Ovary (tissue), 9 donors: ENCODE measurements around the gene ALDOC. TPM values are rescaled to one million over a fixed set of nuclear protein-coding genes. Genes with fewer than 3 reads are reported as not detected.

ENCODE experiments used
- DNase-seq, 5 donors: peaks; one replicate each; pipeline ENCODE4 v3.0.0-alpha.2; 2019 to 2020
- H3K27ac ChIP-seq, 2 donors: fragments of 200-600 bp; one replicate each; pipeline versions ENCODE4 v1.5.1 to v1.8.0; 2019 to 2022
- H3K27me3 ChIP-seq: fragments of 200-600 bp; one replicate; pipeline ENCODE4 v1.8.0; 2022
- H3K36me3 ChIP-seq: fragments of 200-600 bp; sonication (generic); one replicate; pipeline ENCODE4 v1.5.1; 2019
- H3K4me1 ChIP-seq: one replicate; pipeline ENCODE4 v1.8.1; 2013; ENCODE audit warnings: mild to moderate bottlenecking, moderate library complexity; ENCODE audit not compliant: insufficient read depth
- H3K4me3 ChIP-seq: fragments of 200-600 bp; sonication (generic); one replicate; pipeline ENCODE4 v1.5.1; 2017
- H3K9me3 ChIP-seq, 2 donors: fragments of 200-600 bp in 1 of 2; sonication (generic) in 1 of 2; one replicate each; pipeline versions ENCODE4 v1.5.1 to v1.8.1; 2013 to 2019; ENCODE audit warnings: mild to moderate bottlenecking in 1 of 2, moderate library complexity in 1 of 2
- EP300 ChIP-seq: sonication (generic); formaldehyde crosslinking; IDR thresholded peaks from one replicate; pipeline ENCODE4 v1.6.1; 2017; ENCODE audit warnings: antibody characterized with exemption
- POLR2A ChIP-seq: fragments of 450-650 bp; IDR thresholded peaks from one replicate; pipeline ENCODE4 v1.6.1; 2017; ENCODE audit warnings: antibody characterized with exemption, mild to moderate bottlenecking, moderate library complexity
- WGBS, 3 donors: extraction: QIAGEN DNeasy Blood & Tissue Kit in 1 of 3; methylation state at CpG; one replicate each; pipeline versions ENCODE4 v1.1.5 to v1.1.7; 2013 to 2017; 5-methylcytosine and 5-hydroxymethylcytosine counted together
- intact Hi-C, 4 donors: fragments of 100-400 bp; cut with DNase I; formaldehyde crosslinking; loops; one replicate each; pipeline versions ENCODE4 v1.11.0 to v1.15.1; 2022 to 2023
- polyA plus RNA-seq, 2 donors: library from polyadenylated mRNA; stranded (reverse); fragments of 200-250 nt in 1 of 2; fragments of 350-450 nt in 1 of 2; fragmentation: Illumina TruSeq in 1 of 2; extraction: RNeasy Lipid Tissue Mini Kit (QIAGEN cat#74804) in 1 of 2; gene quantifications; one replicate each; pipeline ENCODE4 v1.2.3, GENCODE V29; 2013 to 2014
- total RNA-seq, 7 donors: library from RNA; depleted of rRNA in 2 of 7; stranded (reverse); fragments of >200 nt in 2 of 7; fragmentation: NEBNext Ultra II Directional in 3 of 7; extraction: Animal tissue kit (Norgen Biotek cat#: 25700) in 3 of 7; gene quantifications; one replicate each; pipeline versions ENCODE4 v1.1.0 to v1.2.4, GENCODE V29; 2016 to 2023
- TF ChIP-seq, protein P1 (sequence below), 3 donors: fragments of 450-650 bp in 2 of 3; fragments of 200-600 bp in 1 of 3; IDR thresholded peaks; one replicate each; pipeline versions ENCODE4 v1.5.1 to v1.8.0; 2016 to 2022; ENCODE audit warnings: antibody characterized with exemption in 3 of 3, mild to moderate bottlenecking in 1 of 3
- donor health status: DM: no; HTN: no; CAD: no; lungs with moderate emphysema.
- donor health status: DM: no; HTN: no; CAD: no.
- donor health status: Bipolar disorder and iron deficiency.
- donor health status: DM: yes; HTN: yes; CAD: no.
- donor health status: DM: no; HTN: no; CAD: no.
- donor health status: DM: yes; HTN: yes; CAD: no.

Gene ALDOC
- total and polyA plus RNA-seq, 9 donors: 17.1 to 71.5 (median 28.4) TPM

DNA sequence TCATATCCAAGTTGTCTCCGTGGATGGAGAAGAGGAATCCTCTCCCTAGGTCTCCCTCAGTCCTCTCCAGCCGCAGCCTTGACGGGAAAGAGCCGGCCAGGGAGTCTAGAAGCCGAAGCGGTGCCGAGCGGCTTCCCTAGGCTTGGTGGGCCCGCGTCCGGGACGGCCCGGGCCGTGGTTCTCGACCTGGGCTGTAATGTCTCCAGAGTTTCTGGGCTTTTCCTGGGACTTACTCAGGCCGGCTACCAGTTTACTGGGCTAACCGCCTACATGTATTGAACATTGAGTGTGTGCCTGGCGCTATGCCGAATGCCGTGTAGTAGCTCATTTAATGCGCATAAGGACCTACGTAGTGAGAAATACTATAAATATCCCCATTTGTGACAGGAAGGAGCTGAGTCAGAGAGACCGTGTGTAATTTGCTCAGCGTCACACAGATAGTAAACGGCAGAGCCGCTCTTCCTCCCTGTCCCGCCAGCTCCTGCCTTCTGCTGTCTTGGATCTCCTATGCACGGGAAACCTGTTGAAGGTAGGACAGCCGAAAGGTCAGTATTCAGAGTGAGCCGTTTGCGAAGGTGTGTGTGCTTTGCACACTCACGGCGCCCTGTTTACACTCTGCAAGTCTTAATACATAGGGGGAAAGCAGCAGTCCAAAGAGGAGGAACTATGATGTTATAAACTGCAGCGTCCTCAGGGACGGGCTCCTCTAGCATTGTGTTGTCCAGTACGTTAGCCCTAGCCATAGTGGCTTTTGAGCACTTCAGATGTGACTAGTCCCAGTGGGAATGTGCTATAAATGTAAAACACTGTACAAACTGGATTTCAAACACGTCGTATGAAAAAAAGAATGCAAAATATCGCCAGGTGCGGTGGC lies 22.9 kb upstream of the ALDOC start:
- intact Hi-C loops: no loop called here

DNA sequence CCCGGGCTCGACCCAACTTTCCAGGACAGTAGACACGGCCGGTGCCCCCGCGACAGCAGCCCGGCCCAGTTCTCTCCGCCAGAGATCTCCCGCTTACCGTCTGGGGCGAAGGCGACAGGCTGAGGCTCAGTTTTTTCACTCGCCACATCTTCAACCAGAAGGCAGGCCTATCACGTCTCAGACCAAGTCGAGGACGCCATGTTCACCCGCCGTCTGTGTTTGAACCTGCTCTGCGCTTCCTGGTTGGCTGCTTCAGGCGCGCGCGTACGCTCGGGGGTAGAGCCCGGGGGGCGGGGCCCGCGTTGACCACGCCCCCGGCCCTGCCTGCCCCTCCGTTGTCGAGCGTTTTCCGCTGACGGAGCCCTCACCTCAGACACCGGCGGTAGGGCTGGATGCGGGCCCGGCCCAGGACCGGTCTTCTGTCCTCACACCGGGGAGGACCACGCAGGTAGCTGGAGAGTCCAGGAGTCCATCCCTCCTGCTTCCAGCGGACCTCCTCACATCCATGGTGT lies 22.2 kb upstream of the ALDOC start, which contains the start of gene SPAG5:
Gene SPAG5 (minus strand): TSS at position 227 of the 512 bp plus-strand sequence. CDS start 79 bp downstream, at position 148.
- TF ChIP-seq, protein P1, sequence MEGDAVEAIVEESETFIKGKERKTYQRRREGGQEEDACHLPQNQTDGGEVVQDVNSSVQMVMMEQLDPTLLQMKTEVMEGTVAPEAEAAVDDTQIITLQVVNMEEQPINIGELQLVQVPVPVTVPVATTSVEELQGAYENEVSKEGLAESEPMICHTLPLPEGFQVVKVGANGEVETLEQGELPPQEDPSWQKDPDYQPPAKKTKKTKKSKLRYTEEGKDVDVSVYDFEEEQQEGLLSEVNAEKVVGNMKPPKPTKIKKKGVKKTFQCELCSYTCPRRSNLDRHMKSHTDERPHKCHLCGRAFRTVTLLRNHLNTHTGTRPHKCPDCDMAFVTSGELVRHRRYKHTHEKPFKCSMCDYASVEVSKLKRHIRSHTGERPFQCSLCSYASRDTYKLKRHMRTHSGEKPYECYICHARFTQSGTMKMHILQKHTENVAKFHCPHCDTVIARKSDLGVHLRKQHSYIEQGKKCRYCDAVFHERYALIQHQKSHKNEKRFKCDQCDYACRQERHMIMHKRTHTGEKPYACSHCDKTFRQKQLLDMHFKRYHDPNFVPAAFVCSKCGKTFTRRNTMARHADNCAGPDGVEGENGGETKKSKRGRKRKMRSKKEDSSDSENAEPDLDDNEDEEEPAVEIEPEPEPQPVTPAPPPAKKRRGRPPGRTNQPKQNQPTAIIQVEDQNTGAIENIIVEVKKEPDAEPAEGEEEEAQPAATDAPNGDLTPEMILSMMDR (IDR thresholded peaks at IDR 0.05): no peak
- TF ChIP-seq EP300 (no peak), POLR2A (peak; percentile 95)
- Histone ChIP-seq H3K36me3 (no peaks in the 10 kb centered on the region), H3K4me1 (peaks cover 2% of the 10 kb centered on the region), H3K27ac (peak within 1 kb of the TSS; percentile 81 to 92), H3K9me3 (no peaks in the 10 kb centered on the region), H3K4me3 (peak within 1 kb of the TSS; percentile 47), H3K27me3 (no peaks in the 10 kb centered on the region)
- 0 to 1% (median 0%) methylated on average over 43 to 44 of the region's 44 CpGs for WGBS, 3 donors
- peak; percentile 90 to 95 (median 94) for DNase-seq
- intact Hi-C loops: no loop called here

More for the DNA sequence above, 22.9 kb upstream of the ALDOC start:
- DNase-seq: peak; percentile 58 to 80 (median 73)
- H3K4me1 ChIP-seq: peaks cover 2% of the 10 kb centered on the region
- H3K27me3 ChIP-seq: no peaks in the 10 kb centered on the region
- H3K4me3 ChIP-seq: peak overlapping the region; percentile 47
- H3K36me3 ChIP-seq: no peaks in the 10 kb centered on the region
- no peaks in the 10 kb centered on the region for H3K9me3 ChIP-seq
- H3K27ac ChIP-seq: peak overlapping the region; percentile 81 to 92
- TF ChIP-seq EP300 (no peak), POLR2A (no peak)
- TF ChIP-seq, protein P1 (IDR thresholded peaks at IDR 0.05): no peak
- WGBS, 3 donors: 4 to 10% (median 6%) methylated on average over 40 of the region's 40 CpGs

DNA sequence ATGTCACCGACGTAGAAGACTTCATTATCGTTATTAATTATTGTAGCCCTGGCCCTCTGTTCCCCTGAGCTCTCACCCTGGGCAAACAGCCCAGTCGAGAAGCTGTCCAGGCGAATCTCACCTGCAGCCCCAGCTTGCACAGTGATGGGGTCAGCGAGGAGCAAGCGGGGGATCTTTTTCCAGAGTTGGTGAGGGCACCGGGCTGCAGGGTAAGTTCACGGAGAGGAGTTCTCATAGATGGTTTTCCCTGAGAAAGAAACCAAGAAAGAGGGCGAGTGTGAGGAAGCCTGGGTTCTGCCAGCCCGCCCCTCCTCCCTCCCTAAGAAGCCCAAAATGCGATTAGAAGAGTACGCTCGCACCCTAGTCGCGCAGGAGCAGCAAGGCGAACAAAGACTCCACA lies 21.7 kb upstream of the ALDOC start:
- WGBS, 3 donors: 1 to 3% (median 3%) methylated on average over 17 of the region's 17 CpGs
- peak overlapping the region; percentile 47 for H3K4me3 ChIP-seq
- intact Hi-C loops: no loop called here
- no peak for DNase-seq
- H3K36me3 ChIP-seq: no peaks in the 10 kb centered on the region
- no peaks in the 10 kb centered on the region for H3K9me3 ChIP-seq
- TF ChIP-seq, protein P1 (IDR thresholded peaks at IDR 0.05): no peak
- no peak for TF ChIP-seq EP300
- TF ChIP-seq POLR2A: no peak
- peaks cover 2% of the 10 kb centered on the region for H3K4me1 ChIP-seq
- H3K27me3 ChIP-seq: no peaks in the 10 kb centered on the region
- peak overlapping the region in 1 of 2 donors; percentile 92 for H3K27ac ChIP-seq

DNA sequence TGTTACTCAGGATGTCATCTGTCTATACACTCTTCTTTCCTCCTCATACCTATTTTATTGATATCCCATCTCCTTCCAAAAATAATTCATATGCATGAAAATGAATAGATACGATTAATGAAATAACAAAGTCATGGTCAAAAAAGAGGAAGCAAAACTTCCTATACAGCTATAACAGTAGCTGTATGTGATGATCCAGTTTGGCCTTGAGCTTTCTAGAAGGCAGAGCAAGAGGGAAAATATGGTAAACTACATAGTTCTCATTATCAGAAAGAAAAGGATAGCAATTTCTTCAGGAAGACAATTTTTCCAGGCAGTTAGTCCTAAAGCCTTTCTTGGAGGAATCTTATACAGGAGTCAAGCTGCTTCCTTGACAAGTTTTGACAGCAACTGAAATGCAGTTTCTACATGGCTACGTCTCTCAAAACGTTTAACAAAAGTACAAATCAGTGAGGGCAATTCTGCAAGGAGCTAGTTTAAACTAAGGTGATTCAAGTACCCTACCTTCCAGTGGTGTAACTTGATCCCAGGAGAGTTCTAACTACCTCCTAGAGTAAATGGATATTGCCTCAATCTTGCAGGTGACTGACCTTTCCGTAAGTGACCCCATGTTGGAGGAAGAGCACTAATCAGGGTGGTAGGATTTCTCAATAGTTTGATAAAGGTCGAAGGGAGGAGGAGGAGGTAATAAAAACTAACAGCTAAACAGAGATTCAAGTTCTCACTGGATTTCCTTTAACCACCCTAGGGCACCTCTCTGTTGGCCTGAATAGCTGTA lies 21.1 kb upstream of the ALDOC start:
- intact Hi-C loops: no loop called here

More for the DNA sequence above, 21.1 kb upstream of the ALDOC start:
- DNase-seq: no peak
- H3K27me3 ChIP-seq: no peaks in the 10 kb centered on the region
- TF ChIP-seq, protein P1 (IDR thresholded peaks at IDR 0.05): no peak
- TF ChIP-seq POLR2A (no peak), EP300 (no peak)
- peaks cover 2% of the 10 kb centered on the region for H3K4me1 ChIP-seq
- H3K27ac ChIP-seq: no peak overlapping the region
- no peak overlapping the region for H3K4me3 ChIP-seq
- no peaks in the 10 kb centered on the region for H3K9me3 ChIP-seq
- 31 to 39% (median 38%) methylated on average over 5 of the region's 5 CpGs for WGBS, 3 donors
- no peaks in the 10 kb centered on the region for H3K36me3 ChIP-seq
